ENCODE measurements around the gene BLNK. TPM values are rescaled to one million over a fixed set of nuclear protein-coding genes. Genes with fewer than 3 reads are reported as not detected.

BLNK gene
- total RNA-seq, 1 experiment from 2014 or later, result not detected

- CTCF ChIA-PET, result interaction anchor here (1.1 kb wide), 1 partner anchor 65 kb away, joined by 5 read pairs; no protein-coding TSS in a partner anchor
These were observed 1.7 kb downstream of the BLNK start for GRCh38 chr10:96269438-96270300.

GRCh38 chr10:96268341-96268909, 2.9 kb downstream of the BLNK start:
- ChIA-PET CTCF (no interaction called here), POLR2A (ENCODE audit: low non-redundant PET) (no interaction called here)

More at GRCh38 chr10:96269438-96270300, 1.7 kb downstream of the BLNK start:
- POLR2A ChIA-PET (ENCODE audit: low non-redundant PET), result no interaction called here
- TF ChIP-seq CTCF (conservative IDR thresholded peaks at IDR 0.05; ENCODE audit: low read depth, low read length), result no peak
- TF ChIP-seq EZH2 (IDR thresholded peaks at IDR 0.05; ENCODE audit: borderline replicate concordance, low read depth, low read length, poor library complexity, severe bottlenecking), result no peak
- no peak for DNase-seq (ENCODE audit: low spot score)
- no peaks in the 10 kb centered on the region for H3K9me3 ChIP-seq (ENCODE audit: low read depth, low read length, poor library complexity, severe bottlenecking)
- no peak overlapping the region for H3K27ac ChIP-seq (ENCODE audit: low read depth, low read length, poor library complexity, severe bottlenecking)
- no peaks in the 10 kb centered on the region for H3K27me3 ChIP-seq (replicated peaks; ENCODE audit: insufficient read depth, low read depth, low read length, poor library complexity)
- H3K36me3 ChIP-seq (ENCODE audit: insufficient read depth, low read length, poor library complexity, severe bottlenecking), result no peaks in the 10 kb centered on the region
- intact Hi-C loops (cut with micrococcal nuclease; ENCODE audit: unreplicated experiment), result no loop called here
- no TSS peak for BruUV-seq (replicated peaks)
- H3K4me3 ChIP-seq (ENCODE audit: low read depth, low read length, poor library complexity, severe bottlenecking), result no peak overlapping the region
- H3K4me1 ChIP-seq (ENCODE audit: insufficient read depth, low read length, poor library complexity, severe bottlenecking), result no peaks in the 10 kb centered on the region

GRCh38 chr10:96267234-96267705, 4.1 kb downstream of the BLNK start:
- ChIA-PET POLR2A (ENCODE audit: low non-redundant PET) (no interaction called here), CTCF (no interaction called here)
- DNase-seq (ENCODE audit: low spot score), result no peak
- H3K27ac ChIP-seq (ENCODE audit: low read depth, low read length, poor library complexity, severe bottlenecking), result no peak overlapping the region
- H3K27me3 ChIP-seq (replicated peaks; ENCODE audit: insufficient read depth, low read depth, low read length, poor library complexity), result no peaks in the 10 kb centered on the region
- H3K4me1 ChIP-seq (ENCODE audit: insufficient read depth, low read length, poor library complexity, severe bottlenecking), result no peaks in the 10 kb centered on the region
- H3K36me3 ChIP-seq (ENCODE audit: insufficient read depth, low read length, poor library complexity, severe bottlenecking), result no peaks in the 10 kb centered on the region
- no peak overlapping the region for H3K4me3 ChIP-seq (ENCODE audit: low read depth, low read length, poor library complexity, severe bottlenecking)
- intact Hi-C loops (cut with micrococcal nuclease; ENCODE audit: unreplicated experiment), result no loop called here
- H3K9me3 ChIP-seq (ENCODE audit: low read depth, low read length, poor library complexity, severe bottlenecking), result no peaks in the 10 kb centered on the region
- BruUV-seq (replicated peaks), result no TSS peak
- no peak for TF ChIP-seq EZH2 (IDR thresholded peaks at IDR 0.05; ENCODE audit: borderline replicate concordance, low read depth, low read length, poor library complexity, severe bottlenecking)
- no peak for TF ChIP-seq CTCF (conservative IDR thresholded peaks at IDR 0.05; ENCODE audit: low read depth, low read length)

More at GRCh38 chr10:96268341-96268909, 2.9 kb downstream of the BLNK start:
- Histone ChIP-seq H3K4me1 (ENCODE audit: insufficient read depth, low read length, poor library complexity, severe bottlenecking) (no peaks in the 10 kb centered on the region), H3K27ac (ENCODE audit: low read depth, low read length, poor library complexity, severe bottlenecking) (no peak overlapping the region), H3K4me3 (ENCODE audit: low read depth, low read length, poor library complexity, severe bottlenecking) (no peak overlapping the region), H3K36me3 (ENCODE audit: insufficient read depth, low read length, poor library complexity, severe bottlenecking) (no peaks in the 10 kb centered on the region), H3K9me3 (ENCODE audit: low read depth, low read length, poor library complexity, severe bottlenecking) (no peaks in the 10 kb centered on the region), H3K27me3 (replicated peaks; ENCODE audit: insufficient read depth, low read depth, low read length, poor library complexity) (no peaks in the 10 kb centered on the region)
- no peak for DNase-seq (ENCODE audit: low spot score)
- no TSS peak for BruUV-seq (replicated peaks)
- TF ChIP-seq CTCF (conservative IDR thresholded peaks at IDR 0.05; ENCODE audit: low read depth, low read length) (no peak), EZH2 (IDR thresholded peaks at IDR 0.05; ENCODE audit: borderline replicate concordance, low read depth, low read length, poor library complexity, severe bottlenecking) (no peak)
- intact Hi-C loops (cut with micrococcal nuclease; ENCODE audit: unreplicated experiment), result no loop called here

All from A673 (cell line).